Esophagus squamous epithelium (tissue), 4 donors: Measurements from ENCODE around the gene VSX2.

Source experiments
- CTCF ChIP-seq, 6 experiments: fragments of 450-650 bp in 4 of 6; fragments of 200-600 bp in 2 of 6; sonication (generic) in 2 of 6; IDR thresholded peaks; one replicate each; pipeline ENCODE4 v1.5.1; 2016 to 2019; ENCODE audit warnings: antibody characterized with exemption in 6 of 6, mild to moderate bottlenecking in 4 of 6, moderate library complexity in 4 of 6
- POLR2A ChIP-seq, 4 donors: fragments of 450-650 bp; IDR thresholded peaks; one replicate each; pipeline ENCODE4 v1.6.1; 2017; ENCODE audit warnings: antibody characterized with exemption in 4 of 4, mild to moderate bottlenecking in 4 of 4, moderate library complexity in 3 of 4

- TF ChIP-seq CTCF (IDR thresholded peaks at IDR 0.05) = no peak
- no peak for TF ChIP-seq POLR2A (IDR thresholded peaks at IDR 0.05)
These were observed 69.4 kb downstream of the VSX2 start for GRCh38 chr14:74308695-74309094.
